ENCODE measurements around the gene ANKS1A. TPM values are rescaled to one million over a fixed set of nuclear protein-coding genes. Genes with fewer than 3 reads are reported as not detected.
"Not testable (repeated sequence)": the region's sequence is repeated elsewhere in the genome, so short reads cannot be mapped to it uniquely, and the experiment has no call there.

The ANKS1A gene, protein sequence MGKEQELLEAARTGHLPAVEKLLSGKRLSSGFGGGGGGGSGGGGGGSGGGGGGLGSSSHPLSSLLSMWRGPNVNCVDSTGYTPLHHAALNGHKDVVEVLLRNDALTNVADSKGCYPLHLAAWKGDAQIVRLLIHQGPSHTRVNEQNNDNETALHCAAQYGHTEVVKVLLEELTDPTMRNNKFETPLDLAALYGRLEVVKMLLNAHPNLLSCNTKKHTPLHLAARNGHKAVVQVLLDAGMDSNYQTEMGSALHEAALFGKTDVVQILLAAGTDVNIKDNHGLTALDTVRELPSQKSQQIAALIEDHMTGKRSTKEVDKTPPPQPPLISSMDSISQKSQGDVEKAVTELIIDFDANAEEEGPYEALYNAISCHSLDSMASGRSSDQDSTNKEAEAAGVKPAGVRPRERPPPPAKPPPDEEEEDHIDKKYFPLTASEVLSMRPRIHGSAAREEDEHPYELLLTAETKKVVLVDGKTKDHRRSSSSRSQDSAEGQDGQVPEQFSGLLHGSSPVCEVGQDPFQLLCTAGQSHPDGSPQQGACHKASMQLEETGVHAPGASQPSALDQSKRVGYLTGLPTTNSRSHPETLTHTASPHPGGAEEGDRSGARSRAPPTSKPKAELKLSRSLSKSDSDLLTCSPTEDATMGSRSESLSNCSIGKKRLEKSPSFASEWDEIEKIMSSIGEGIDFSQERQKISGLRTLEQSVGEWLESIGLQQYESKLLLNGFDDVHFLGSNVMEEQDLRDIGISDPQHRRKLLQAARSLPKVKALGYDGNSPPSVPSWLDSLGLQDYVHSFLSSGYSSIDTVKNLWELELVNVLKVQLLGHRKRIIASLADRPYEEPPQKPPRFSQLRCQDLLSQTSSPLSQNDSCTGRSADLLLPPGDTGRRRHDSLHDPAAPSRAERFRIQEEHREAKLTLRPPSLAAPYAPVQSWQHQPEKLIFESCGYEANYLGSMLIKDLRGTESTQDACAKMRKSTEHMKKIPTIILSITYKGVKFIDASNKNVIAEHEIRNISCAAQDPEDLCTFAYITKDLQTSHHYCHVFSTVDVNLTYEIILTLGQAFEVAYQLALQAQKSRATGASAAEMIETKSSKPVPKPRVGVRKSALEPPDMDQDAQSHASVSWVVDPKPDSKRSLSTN
- 1 to 10 TPM; 7.2 to 7.7 TPM for total RNA-seq

DNA sequence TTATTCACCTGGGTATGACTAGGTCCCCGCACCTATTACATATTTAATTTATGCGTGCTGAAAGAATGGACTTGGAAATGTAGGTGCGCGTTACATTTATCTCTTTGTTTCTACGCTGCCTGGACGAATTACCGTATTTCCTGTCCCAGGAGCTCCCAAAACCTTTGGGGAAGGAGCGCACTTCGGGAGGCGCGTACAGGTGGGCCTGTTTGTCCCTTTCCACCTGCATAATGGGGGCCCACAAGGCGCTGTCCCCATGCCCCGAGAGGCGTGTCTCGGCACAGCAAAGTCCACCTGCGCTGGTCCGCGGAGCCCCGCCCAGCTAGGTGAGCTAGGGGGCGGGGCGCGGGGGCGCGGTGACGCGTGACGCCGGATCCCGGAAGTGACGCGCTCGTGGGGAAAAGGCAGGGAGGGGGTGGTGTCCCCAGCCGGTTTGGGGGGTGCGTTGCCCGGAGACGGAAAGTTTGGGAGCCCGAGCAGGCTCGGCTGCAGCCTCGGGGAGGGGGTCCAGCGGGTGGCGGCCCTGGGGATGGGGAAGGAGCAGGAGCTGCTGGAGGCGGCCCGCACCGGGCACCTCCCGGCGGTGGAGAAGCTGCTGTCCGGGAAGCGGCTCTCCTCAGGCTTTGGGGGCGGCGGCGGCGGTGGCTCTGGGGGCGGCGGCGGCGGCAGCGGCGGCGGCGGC, at the start of gene ANKS1A:
Gene ANKS1A, plus strand, starts transcription at position 382 of the 682 bp plus-strand sequence. Its CDS starts 148 bp downstream, at position 530.
- CTCF ChIA-PET = interaction anchor here (0.7 to 1.8 kb wide), 6 partner anchors 98 to 616 kb away, joined by 3 to 8 read pairs (median 5); partner anchors contain the start of gene BLTP3A
- H3K4me3 Mint-ChIP-seq = peak within 1 kb of the TSS; percentile 100
- H3K9me3 Mint-ChIP-seq = peaks cover 3% of the 10 kb centered on the region
- peaks cover 35% of the 10 kb centered on the region for H3K4me1 Mint-ChIP-seq (ENCODE audit: low read depth)
- no peaks in the 10 kb centered on the region for H3K27me3 Mint-ChIP-seq
- peak within 1 kb of the TSS; percentile 98 for H3K27ac Mint-ChIP-seq
- DNase-seq = peak; percentile 93
- POLR2A ChIA-PET = interaction anchor here (0.6 to 3.3 kb wide), 6 partner anchors 97 to 938 kb away, joined by 3 to 19 read pairs (median 4); partner anchors contain the start of genes BLTP3A and HMGA1
- peaks cover 16% of the 10 kb centered on the region for H3K36me3 Mint-ChIP-seq
- intact Hi-C loops (cut with micrococcal nuclease) = loop anchor here (1.0 to 2.0 kb wide), 3 partner anchors 23 to 132 kb away; partner anchors contain the start of genes BLTP3A and SNRPC

DNA sequence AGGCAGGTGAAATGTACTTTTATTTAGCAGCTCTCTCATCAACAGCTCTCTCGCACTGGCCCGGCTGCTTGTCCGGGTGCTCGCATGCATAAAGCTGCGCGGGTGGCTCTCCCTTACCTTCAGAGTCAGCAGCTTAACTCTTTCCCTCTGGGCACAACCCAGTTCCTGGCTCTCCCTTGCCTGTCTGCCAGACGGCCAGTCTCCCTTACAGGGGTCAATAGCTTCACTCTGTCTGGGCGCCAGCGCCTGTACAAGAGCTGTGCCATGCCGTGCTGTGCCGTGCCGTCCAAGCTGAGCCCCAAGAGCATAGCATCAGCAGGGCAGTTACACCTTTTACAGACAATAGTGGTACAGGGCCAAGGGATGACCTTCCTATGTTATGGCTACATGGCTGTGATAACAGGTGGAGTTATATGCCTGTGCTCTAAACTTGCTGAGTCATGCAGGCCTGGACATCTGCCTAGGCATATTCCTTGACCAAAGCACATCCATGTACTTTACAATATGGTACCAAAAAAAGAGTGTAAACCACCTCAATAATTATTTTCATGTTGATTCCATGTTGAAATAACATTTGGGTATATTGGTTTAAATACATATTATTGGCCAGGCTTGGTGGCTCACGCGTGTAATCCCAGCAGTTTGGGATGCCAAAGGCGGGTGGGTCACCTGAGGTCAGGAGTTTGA, 49.2 kb upstream of the ANKS1A start:
- H3K27me3 Mint-ChIP-seq = no peaks in the 10 kb centered on the region
- H3K36me3 Mint-ChIP-seq = peaks cover 24% of the 10 kb centered on the region
- H3K9me3 Mint-ChIP-seq = no peaks in the 10 kb centered on the region
- H3K4me1 Mint-ChIP-seq (ENCODE audit: low read depth) = peaks cover 8% of the 10 kb centered on the region
- H3K4me3 Mint-ChIP-seq = no peak overlapping the region
- intact Hi-C loops (cut with micrococcal nuclease) = no loop called here
- ChIA-PET POLR2A (no interaction called here), CTCF (no interaction called here)
- DNase-seq = no peak
- H3K27ac Mint-ChIP-seq = no peak overlapping the region

DNA sequence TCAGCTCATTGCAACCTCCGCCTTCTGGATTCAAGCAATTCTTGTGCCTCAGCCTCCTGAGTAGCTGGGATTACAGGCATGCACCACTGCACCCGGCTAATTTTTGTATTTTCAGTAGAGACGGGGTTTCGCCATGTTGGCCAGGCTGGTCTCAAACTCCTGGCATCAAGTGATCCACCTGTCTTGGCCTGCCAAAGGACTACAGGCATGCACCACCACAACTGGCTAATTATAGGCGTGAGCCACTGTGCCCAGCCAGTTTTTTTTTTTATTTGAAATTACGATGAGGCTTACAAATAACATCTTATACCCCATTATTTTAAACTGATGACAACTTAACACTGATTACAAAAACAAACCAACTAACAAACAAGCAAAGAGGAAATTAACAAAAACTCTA, 40.0 kb upstream of the ANKS1A start:
- H3K4me1 Mint-ChIP-seq (ENCODE audit: low read depth); H3K27me3 Mint-ChIP-seq; H3K27ac Mint-ChIP-seq; POLR2A ChIA-PET; H3K9me3 Mint-ChIP-seq; H3K36me3 Mint-ChIP-seq; H3K4me3 Mint-ChIP-seq; CTCF ChIA-PET; DNase-seq; intact Hi-C loops (cut with micrococcal nuclease): not testable (repeated sequence)

DNA sequence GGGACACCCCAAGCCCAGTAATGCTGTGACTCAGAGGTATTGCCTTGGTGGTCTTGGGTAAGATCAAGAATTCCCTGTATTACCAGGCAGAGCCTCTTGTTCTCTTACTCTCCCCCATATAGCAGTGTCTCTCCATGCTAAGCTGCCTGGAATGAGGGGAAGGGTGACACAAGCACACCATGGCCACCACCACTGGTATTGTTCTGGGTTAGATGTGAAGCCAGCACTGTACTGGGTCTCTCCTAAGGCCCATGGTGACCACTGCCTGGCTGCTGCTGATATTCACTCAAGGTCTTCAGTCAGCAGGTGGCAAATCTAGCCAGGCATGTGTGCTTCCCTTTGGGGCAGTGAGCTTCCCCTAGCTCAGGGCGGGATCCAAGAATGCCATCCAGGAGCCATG, 37.7 kb upstream of the ANKS1A start:
- Mint-ChIP-seq H3K4me3 (no peak overlapping the region), H3K9me3 (no peaks in the 10 kb centered on the region), H3K27ac (no peak overlapping the region), H3K4me1 (ENCODE audit: low read depth) (no peaks in the 10 kb centered on the region), H3K36me3 (peaks cover 13% of the 10 kb centered on the region), H3K27me3 (no peaks in the 10 kb centered on the region)
- intact Hi-C loops (cut with micrococcal nuclease) = no loop called here
- no peak for DNase-seq
- CTCF ChIA-PET = no interaction called here
- POLR2A ChIA-PET = no interaction called here

DNA sequence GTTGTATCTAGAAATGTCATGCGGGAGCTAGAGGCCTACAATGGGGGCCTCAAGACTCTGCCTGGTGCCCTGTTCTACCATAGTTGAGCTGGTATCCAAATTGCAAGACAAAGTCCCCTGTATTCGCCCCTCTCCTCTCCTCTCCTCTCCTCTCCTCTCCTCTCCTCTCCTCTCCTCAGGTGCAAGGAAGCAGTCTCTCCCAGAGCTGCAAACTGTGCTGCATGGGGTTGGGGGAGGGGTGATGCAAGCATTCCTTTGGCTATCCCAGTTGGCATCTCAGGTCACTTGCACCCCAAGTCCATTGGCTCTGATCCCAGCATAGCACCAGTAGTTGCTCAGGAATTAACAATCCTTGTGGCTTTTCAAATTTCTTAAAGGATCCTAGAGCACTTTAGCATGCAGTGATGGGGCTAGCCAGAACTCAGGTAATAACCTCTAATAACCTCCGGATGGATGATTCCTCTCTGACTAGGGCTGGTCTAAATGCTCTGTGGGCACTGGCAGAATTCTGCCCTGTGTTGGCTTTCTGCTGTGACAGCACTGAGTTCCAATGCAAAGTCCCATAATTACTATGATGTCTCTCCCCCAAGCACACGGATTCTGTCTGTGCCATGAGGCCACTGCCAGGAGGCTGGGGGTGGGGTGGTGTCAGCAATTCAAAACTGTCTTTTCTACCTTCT, 36.5 kb upstream of the ANKS1A start:
- ChIA-PET POLR2A (no interaction called here), CTCF (no interaction called here)
- no peaks in the 10 kb centered on the region for H3K4me1 Mint-ChIP-seq (ENCODE audit: low read depth)
- no peak overlapping the region for H3K27ac Mint-ChIP-seq
- H3K36me3 Mint-ChIP-seq = peaks cover 21% of the 10 kb centered on the region
- H3K9me3 Mint-ChIP-seq = no peaks in the 10 kb centered on the region
- no peak overlapping the region for H3K4me3 Mint-ChIP-seq
- no peaks in the 10 kb centered on the region for H3K27me3 Mint-ChIP-seq
- intact Hi-C loops (cut with micrococcal nuclease) = no loop called here
- no peak for DNase-seq

DNA sequence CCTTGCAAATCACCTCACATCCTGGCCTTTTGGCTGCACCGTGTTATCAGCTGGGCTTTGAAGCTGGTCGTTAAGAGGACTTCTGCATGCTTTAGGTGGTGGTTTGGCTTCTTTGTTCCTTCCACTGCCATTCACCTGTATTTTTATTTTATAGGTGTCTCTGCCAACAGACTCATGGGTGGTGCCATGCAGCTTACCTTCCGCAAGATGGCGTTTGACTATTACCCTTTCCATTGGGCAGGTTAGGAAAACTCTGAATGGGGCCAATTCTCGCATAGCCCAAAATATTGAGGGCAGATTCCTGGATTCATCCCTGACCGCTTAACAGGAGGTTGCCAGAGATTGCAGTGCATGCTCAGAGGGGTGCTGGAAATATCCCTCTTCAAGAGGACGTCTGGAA, 33.6 kb upstream of the ANKS1A start:
- POLR2A ChIA-PET = no interaction called here
- H3K4me1 Mint-ChIP-seq (ENCODE audit: low read depth) = no peaks in the 10 kb centered on the region
- peaks cover 32% of the 10 kb centered on the region for H3K36me3 Mint-ChIP-seq
- H3K4me3 Mint-ChIP-seq = no peak overlapping the region
- no peak for DNase-seq
- no peak overlapping the region for H3K27ac Mint-ChIP-seq
- CTCF ChIA-PET = no interaction called here
- H3K9me3 Mint-ChIP-seq = no peaks in the 10 kb centered on the region
- intact Hi-C loops (cut with micrococcal nuclease) = no loop called here
- no peaks in the 10 kb centered on the region for H3K27me3 Mint-ChIP-seq

DNA sequence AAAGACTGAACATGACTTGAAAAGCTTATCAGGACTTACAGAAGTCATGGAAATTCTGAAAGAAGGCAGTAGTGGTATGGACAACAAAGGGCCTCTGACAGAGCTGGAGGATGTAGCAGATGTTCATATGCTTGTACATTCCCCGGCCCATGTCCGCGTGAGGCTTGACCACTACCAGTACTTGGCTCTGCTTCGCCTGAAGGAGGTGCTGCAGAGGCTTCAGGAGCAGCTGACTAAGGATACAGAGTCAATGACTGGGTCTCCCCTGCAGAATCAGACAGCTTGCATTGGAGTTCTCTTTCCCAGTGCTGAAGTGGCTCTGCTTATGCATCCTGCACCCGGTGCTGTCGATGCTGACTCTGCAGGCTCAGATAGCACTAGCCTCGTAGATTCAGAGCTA, 30.4 kb upstream of the ANKS1A start:
- intact Hi-C loops (cut with micrococcal nuclease) = no loop called here
- no peak overlapping the region for H3K4me3 Mint-ChIP-seq
- ChIA-PET POLR2A (no interaction called here), CTCF (no interaction called here)
- no peaks in the 10 kb centered on the region for H3K27me3 Mint-ChIP-seq
- H3K36me3 Mint-ChIP-seq = peaks cover 36% of the 10 kb centered on the region
- no peak for DNase-seq
- no peaks in the 10 kb centered on the region for H3K9me3 Mint-ChIP-seq
- H3K4me1 Mint-ChIP-seq (ENCODE audit: low read depth) = no peaks in the 10 kb centered on the region
- no peak overlapping the region for H3K27ac Mint-ChIP-seq

DNA sequence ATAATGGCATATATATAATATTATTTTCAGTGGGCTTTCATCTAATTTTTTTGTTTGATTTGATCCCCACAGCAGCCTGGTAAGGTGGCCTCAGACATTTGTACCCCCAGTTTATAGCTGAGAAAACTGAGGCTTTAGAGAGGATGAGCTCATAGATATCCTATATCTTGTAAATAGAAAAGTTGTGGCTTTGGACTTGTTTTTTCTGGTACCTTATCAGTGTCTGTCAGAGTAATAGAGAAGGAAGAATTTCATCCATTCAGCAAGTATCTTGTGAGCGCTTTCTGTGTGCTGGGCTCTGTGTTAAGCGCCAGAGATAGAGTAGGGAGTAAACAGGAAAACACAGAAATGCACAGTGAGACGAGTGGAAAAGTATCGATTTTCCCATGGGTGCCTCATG, 29.1 kb upstream of the ANKS1A start:
- POLR2A ChIA-PET = no interaction called here
- H3K27me3 Mint-ChIP-seq = no peaks in the 10 kb centered on the region
- H3K4me3 Mint-ChIP-seq = no peak overlapping the region
- H3K9me3 Mint-ChIP-seq = no peaks in the 10 kb centered on the region
- intact Hi-C loops (cut with micrococcal nuclease) = no loop called here
- H3K4me1 Mint-ChIP-seq (ENCODE audit: low read depth) = no peaks in the 10 kb centered on the region
- DNase-seq = no peak
- no peak overlapping the region for H3K27ac Mint-ChIP-seq
- peaks cover 43% of the 10 kb centered on the region for H3K36me3 Mint-ChIP-seq
- CTCF ChIA-PET = no interaction called here

DNA sequence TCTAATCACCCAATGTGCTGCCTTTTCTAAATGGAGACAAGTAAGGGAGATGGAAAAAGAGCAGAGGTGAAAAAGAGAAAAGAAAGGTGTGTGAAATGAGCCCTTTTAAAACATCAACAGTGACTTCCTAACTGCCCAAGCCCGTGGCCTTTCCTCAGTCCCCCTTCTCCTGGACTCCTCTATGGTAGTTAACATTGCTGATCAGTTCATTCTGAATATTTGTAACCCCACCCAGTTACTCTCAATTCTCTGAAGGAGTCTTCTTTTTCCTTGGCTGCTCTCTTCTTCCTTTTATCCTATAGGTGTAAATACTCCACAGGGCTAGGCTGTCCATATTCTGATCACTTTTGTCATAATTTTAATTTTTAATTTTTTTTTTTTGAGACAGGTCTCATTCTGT, 28.3 kb upstream of the ANKS1A start:
- CTCF ChIA-PET = no interaction called here
- no peak for DNase-seq
- H3K27me3 Mint-ChIP-seq = no peaks in the 10 kb centered on the region
- POLR2A ChIA-PET = no interaction called here
- intact Hi-C loops (cut with micrococcal nuclease) = no loop called here
- H3K4me1 Mint-ChIP-seq (ENCODE audit: low read depth) = no peaks in the 10 kb centered on the region
- H3K4me3 Mint-ChIP-seq = no peak overlapping the region
- H3K36me3 Mint-ChIP-seq = peaks cover 42% of the 10 kb centered on the region
- H3K27ac Mint-ChIP-seq = no peak overlapping the region
- no peaks in the 10 kb centered on the region for H3K9me3 Mint-ChIP-seq

DNA sequence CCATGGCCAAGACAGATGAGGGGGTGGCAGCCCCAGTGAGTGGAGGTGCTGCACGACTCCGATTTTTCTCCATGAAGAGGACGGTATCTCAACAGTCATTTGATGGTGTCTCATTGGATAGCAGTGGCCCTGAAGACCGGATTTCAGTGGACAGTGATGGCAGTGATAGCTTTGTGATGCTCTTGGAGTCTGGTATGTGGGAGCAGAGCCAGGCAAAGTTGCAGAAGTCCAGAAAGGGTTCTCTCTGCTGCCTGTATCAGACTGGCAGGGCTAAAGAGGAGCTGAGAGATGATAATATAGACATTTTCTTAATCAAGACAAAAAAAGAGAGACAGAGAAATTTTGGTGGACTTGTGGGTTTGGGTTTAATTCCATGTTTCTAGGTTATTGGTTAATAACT, 25.0 kb upstream of the ANKS1A start:
- intact Hi-C loops (cut with micrococcal nuclease) = no loop called here
- Mint-ChIP-seq H3K27me3 (no peaks in the 10 kb centered on the region), H3K4me1 (ENCODE audit: low read depth) (no peaks in the 10 kb centered on the region), H3K4me3 (no peak overlapping the region), H3K36me3 (peaks cover 20% of the 10 kb centered on the region), H3K27ac (no peak overlapping the region), H3K9me3 (no peaks in the 10 kb centered on the region)
- CTCF ChIA-PET = no interaction called here
- POLR2A ChIA-PET = no interaction called here
- no peak for DNase-seq

DNA sequence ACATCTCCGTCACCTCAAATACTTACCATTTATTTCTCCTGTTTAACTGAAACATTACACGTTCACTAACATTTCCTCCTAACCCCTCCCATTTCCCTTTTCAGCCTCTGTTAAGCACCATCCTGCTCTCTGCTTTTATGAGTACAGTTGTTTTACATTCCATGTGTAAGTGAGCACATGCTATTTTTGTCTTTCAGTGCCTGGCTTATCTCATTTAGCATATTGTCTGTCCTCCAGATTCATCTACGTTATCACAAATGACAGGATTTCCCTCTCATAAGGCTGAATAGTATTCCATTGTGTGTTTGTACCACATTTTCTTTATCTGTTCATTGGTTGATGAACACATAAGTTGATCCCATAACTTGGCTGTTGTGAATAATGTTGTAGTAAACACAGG, 23.9 kb upstream of the ANKS1A start:
- DNase-seq = no peak
- Mint-ChIP-seq H3K4me1 (ENCODE audit: low read depth) (no peaks in the 10 kb centered on the region), H3K27me3 (no peaks in the 10 kb centered on the region), H3K9me3 (no peaks in the 10 kb centered on the region), H3K27ac (no peak overlapping the region), H3K36me3 (peaks cover 22% of the 10 kb centered on the region), H3K4me3 (no peak overlapping the region)
- ChIA-PET POLR2A (no interaction called here), CTCF (no interaction called here)
- intact Hi-C loops (cut with micrococcal nuclease) = no loop called here

Measured in activated CD4-positive, alpha-beta memory T cell treated with anti-CD3 and anti-CD28 coated beads for 36 hours (primary cell).